Stomach (tissue), 9 donors: Measurements from ENCODE around the gene MYBPC2. TPM values are rescaled to one million over a fixed set of nuclear protein-coding genes. Genes with fewer than 3 reads are reported as not detected.

Experiments used
- DNase-seq, 2 donors: peaks; one replicate each; pipeline versions ENCODE4 v3.0.0 to v3.0.0-alpha.2; 2013 to 2019
- H3K27ac ChIP-seq, 5 donors: fragments of 200-600 bp in 4 of 5; sonication (generic) in 4 of 5; one replicate each; pipeline ENCODE4 v1.5.1; 2013 to 2019; ENCODE audit warnings: mild to moderate bottlenecking in 1 of 5, moderate library complexity in 1 of 5
- H3K27me3 ChIP-seq, 3 donors: fragments of 200-600 bp; sonication (generic); one replicate each; pipeline ENCODE4 v1.5.1; 2017 to 2019; ENCODE audit warnings: mixed run types in 1 of 3
- H3K36me3 ChIP-seq, 4 donors: fragments of 200-600 bp; sonication (generic); 1 replicate in 3 of 4; 2 replicates in 1 of 4; pipeline ENCODE4 v1.5.1; 2016 to 2019
- H3K4me1 ChIP-seq, 4 donors: fragments of 200-600 bp; sonication (generic); one replicate each; pipeline ENCODE4 v1.5.1; 2016 to 2019
- H3K4me3 ChIP-seq, 4 donors: fragments of 200-600 bp; sonication (generic) in 3 of 4; one replicate each; pipeline ENCODE4 v1.5.1; 2016 to 2019; ENCODE audit warnings: mild to moderate bottlenecking in 1 of 4
- H3K9me3 ChIP-seq, 4 donors: fragments of 200-600 bp; sonication (generic); one replicate each; pipeline ENCODE4 v1.5.1; 2016 to 2019
- EP300 ChIP-seq: sonication (generic); formaldehyde crosslinking; IDR thresholded peaks from one replicate; pipeline ENCODE4 v1.6.1; 2017; ENCODE audit warnings: antibody characterized with exemption
- POLR2A ChIP-seq, 4 donors: fragments of 450-650 bp; IDR thresholded peaks; one replicate each; pipeline ENCODE4 v1.6.1; 2016; ENCODE audit warnings: antibody characterized with exemption in 4 of 4, control low read depth in 2 of 4, mild to moderate bottlenecking in 1 of 4, moderate library complexity in 1 of 4
- POLR2AphosphoS5 ChIP-seq, 3 donors: sonication (generic); formaldehyde crosslinking; IDR thresholded peaks; one replicate each; pipeline ENCODE4 v1.6.1; 2016; ENCODE audit warnings: antibody characterized with exemption in 3 of 3
- WGBS, 5 donors: extraction: QIAGEN DNeasy Blood & Tissue Kit in 3 of 5; methylation state at CpG; one replicate each; pipeline versions ENCODE4 v1.1.5 to v1.1.7; 2013 to 2018; 5-methylcytosine and 5-hydroxymethylcytosine counted together
- intact Hi-C: fragments of 100-400 bp; cut with DNase I; formaldehyde crosslinking; loops from one replicate; pipeline ENCODE4 v1.15.1; 2023; ENCODE audit warnings: low total_unique reads
- polyA plus RNA-seq, 3 donors: library from polyadenylated mRNA; stranded (reverse); fragments of 200-250 nt; gene quantifications; one replicate each; pipeline ENCODE4 v1.2.3, GENCODE V29; 2013
- total RNA-seq, 5 donors: library from RNA; depleted of rRNA; stranded (reverse); fragments of >200 nt; gene quantifications; one replicate each; pipeline versions ENCODE4 v1.1.0 to v1.2.3, GENCODE V29; 2014 to 2016
- TF ChIP-seq, protein P1 (sequence below), 7 experiments: fragments of 450-650 bp in 4 of 7; fragments of 200-600 bp in 3 of 7; sonication (generic) in 3 of 7; IDR thresholded peaks; one replicate each; pipeline ENCODE4 v1.5.1; 2016 to 2019; ENCODE audit warnings: antibody characterized with exemption in 7 of 7, control low read depth in 2 of 7, mild to moderate bottlenecking in 1 of 7
- donor health status: healthy with polysubstance abuse.
- donor health status: Bipolar disorder and iron deficiency.
- donor health status: healthy.

Gene MYBPC2
- total and polyA plus RNA-seq, 8 donors = 0.10 to 0.31 TPM; not detected in 6

GRCh38 chr19:50511069-50511822 is 78.6 kb downstream of the MYBPC2 start, which contains the start of gene JOSD2:
Gene JOSD2, minus strand, starts transcription at chr19:50511191. Its CDS starts 760 bp downstream, at chr19:50510431.
- intact Hi-C loops = no loop called here
- Histone ChIP-seq H3K27ac (peak within 1 kb of the TSS; percentile 48 to 90 (median 82)), H3K9me3 (no peaks in the 10 kb centered on the region), H3K4me1 (peaks cover 5 to 22% (median 20%) of the 10 kb centered on the region in 4 donors), H3K4me3 (peak within 1 kb of the TSS; percentile 57 to 79 (median 71)), H3K27me3 (peaks cover 0 to 15% (median 0%) of the 10 kb centered on the region in 3 donors), H3K36me3 (peaks cover 0 to 3% (median 3%) of the 10 kb centered on the region in 4 donors)
- WGBS, 5 donors = 1 to 2% (median 1%) methylated on average over 39 to 69 of the region's 69 CpGs
- TF ChIP-seq POLR2A (IDR thresholded peaks at IDR 0.05) = no peak
- TF ChIP-seq, protein P1, sequence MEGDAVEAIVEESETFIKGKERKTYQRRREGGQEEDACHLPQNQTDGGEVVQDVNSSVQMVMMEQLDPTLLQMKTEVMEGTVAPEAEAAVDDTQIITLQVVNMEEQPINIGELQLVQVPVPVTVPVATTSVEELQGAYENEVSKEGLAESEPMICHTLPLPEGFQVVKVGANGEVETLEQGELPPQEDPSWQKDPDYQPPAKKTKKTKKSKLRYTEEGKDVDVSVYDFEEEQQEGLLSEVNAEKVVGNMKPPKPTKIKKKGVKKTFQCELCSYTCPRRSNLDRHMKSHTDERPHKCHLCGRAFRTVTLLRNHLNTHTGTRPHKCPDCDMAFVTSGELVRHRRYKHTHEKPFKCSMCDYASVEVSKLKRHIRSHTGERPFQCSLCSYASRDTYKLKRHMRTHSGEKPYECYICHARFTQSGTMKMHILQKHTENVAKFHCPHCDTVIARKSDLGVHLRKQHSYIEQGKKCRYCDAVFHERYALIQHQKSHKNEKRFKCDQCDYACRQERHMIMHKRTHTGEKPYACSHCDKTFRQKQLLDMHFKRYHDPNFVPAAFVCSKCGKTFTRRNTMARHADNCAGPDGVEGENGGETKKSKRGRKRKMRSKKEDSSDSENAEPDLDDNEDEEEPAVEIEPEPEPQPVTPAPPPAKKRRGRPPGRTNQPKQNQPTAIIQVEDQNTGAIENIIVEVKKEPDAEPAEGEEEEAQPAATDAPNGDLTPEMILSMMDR (IDR thresholded peaks at IDR 0.05) = no peak
- peak; percentile 49 to 92 (median 80) for TF ChIP-seq POLR2AphosphoS5 (IDR thresholded peaks at IDR 0.05)
- DNase-seq = peak; percentile 98 to 100

DNA sequence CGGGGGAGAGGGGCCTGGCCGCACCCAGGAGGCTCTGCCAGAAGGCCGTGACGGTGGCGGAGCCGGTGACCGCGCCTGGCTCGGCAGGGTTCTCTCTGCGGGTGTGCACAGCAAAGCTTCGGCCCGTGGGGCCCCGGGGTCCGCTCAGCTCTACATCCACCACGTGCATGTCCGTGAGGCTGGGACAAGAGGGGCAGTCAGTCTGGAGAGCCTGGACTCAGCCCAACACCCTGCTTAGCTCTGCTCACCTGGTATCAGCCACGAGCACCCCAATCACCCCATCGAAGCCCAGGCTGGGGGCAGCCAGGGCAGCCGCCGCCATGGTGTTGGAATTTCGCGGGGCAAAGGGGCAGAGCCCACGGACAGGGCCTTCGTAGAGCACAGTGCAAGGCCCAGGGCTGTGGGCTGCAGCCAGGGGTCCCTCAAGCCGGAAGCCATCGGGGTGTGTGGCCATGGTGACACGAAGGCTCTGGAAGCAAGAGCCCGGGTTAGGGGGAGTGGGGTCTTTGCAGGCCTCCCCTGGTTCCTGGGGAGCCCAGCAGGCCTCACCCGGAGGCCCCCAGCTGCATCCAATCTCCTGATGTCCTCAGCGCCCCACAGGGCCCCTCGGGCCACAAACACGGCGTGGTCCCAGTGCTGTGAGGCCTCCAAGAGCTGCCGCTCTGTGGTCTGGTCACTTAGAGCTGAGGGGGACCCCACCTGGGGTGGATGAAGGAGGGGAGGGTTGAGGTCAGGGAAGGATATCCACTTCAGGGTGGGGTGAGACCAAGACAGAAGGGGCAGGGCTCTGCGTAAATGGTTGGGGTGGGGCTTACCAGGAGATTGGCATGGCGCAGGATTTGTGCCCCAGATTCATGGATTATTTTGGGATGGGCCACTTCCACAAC is 79.7 kb downstream of the MYBPC2 start:
- Histone ChIP-seq H3K4me1 (peaks cover 5 to 22% (median 20%) of the 10 kb centered on the region in 4 donors), H3K4me3 (peak overlapping the region in 1 of 4 donors; percentile 67), H3K9me3 (no peaks in the 10 kb centered on the region), H3K36me3 (peaks cover 0 to 1% (median 0%) of the 10 kb centered on the region in 4 donors), H3K27ac (peak overlapping the region in 3 of 5 donors; percentile 82 to 90 (median 87)), H3K27me3 (peaks cover 0 to 15% (median 6%) of the 10 kb centered on the region in 3 donors)
- TF ChIP-seq, protein P1 (IDR thresholded peaks at IDR 0.05) = no peak
- no peak for TF ChIP-seq POLR2A (IDR thresholded peaks at IDR 0.05)
- no peak for TF ChIP-seq POLR2AphosphoS5 (IDR thresholded peaks at IDR 0.05)
- no peak for TF ChIP-seq EP300
- intact Hi-C loops = no loop called here
- DNase-seq = no peak
- WGBS, 5 donors = 87 to 92% (median 88%) methylated on average over 21 to 36 of the region's 36 CpGs

GRCh38 chr19:50512999-50513745 is 80.5 kb downstream of the MYBPC2 start:
- intact Hi-C loops = no loop called here
- 52 to 61% (median 60%) methylated on average over 11 to 12 of the region's 12 CpGs for WGBS, 5 donors
- TF ChIP-seq, protein P1 (IDR thresholded peaks at IDR 0.05) = no peak
- no peak for TF ChIP-seq POLR2A (IDR thresholded peaks at IDR 0.05)
- TF ChIP-seq POLR2AphosphoS5 (IDR thresholded peaks at IDR 0.05) = no peak
- no peak for TF ChIP-seq EP300
- no peak for DNase-seq
- no peaks in the 10 kb centered on the region for H3K9me3 ChIP-seq
- H3K36me3 ChIP-seq = peaks cover 0 to 8% (median under 1%) of the 10 kb centered on the region in 4 donors
- H3K4me3 ChIP-seq = no peak overlapping the region
- no peak overlapping the region for H3K27ac ChIP-seq
- H3K4me1 ChIP-seq = peaks cover 5 to 22% (median 20%) of the 10 kb centered on the region in 4 donors
- peaks cover 0 to 15% (median 6%) of the 10 kb centered on the region in 3 donors for H3K27me3 ChIP-seq
